Trophoblast cell (in vitro differentiated cells and primary cell): ENCODE data around the gene OR2T2. TPM values are rescaled to one million over a fixed set of nuclear protein-coding genes. Genes with fewer than 3 reads are reported as not detected.
"Not testable (repeated sequence)": the region's sequence is repeated elsewhere in the genome, so short reads cannot be mapped to it uniquely, and the experiment has no call there.

ENCODE experiments used
- DNase-seq, 2 donors: peaks; one replicate each; pipeline ENCODE4 v3.0.0-alpha.2; 2016
- H2AFZ ChIP-seq: 2 replicates; pipeline ENCODE4 v1.6.1; 2013; ENCODE audit warnings: low read length, moderate library complexity, mild to moderate bottlenecking; ENCODE audit not compliant: insufficient read depth, poor library complexity
- H2AK5ac ChIP-seq: 2 replicates; pipeline ENCODE4 v1.6.1; 2013; ENCODE audit warnings: mild to moderate bottlenecking, low read length
- H2BK120ac ChIP-seq: 2 replicates; pipeline ENCODE4 v1.6.1; 2013; ENCODE audit warnings: low read length, mild to moderate bottlenecking, moderate library complexity; ENCODE audit not compliant: insufficient read depth, poor library complexity
- H2BK12ac ChIP-seq: 2 replicates; pipeline ENCODE4 v1.6.1; 2013; ENCODE audit warnings: mild to moderate bottlenecking, low read length, moderate library complexity
- H2BK5ac ChIP-seq: 2 replicates; pipeline ENCODE4 v1.6.1; 2013; ENCODE audit warnings: low read length, low read depth, moderate library complexity, mild to moderate bottlenecking; ENCODE audit not compliant: poor library complexity
- H3K14ac ChIP-seq: 2 replicates; pipeline ENCODE4 v1.6.1; 2013; ENCODE audit warnings: mild to moderate bottlenecking, low read length
- H3K18ac ChIP-seq: 2 replicates; pipeline ENCODE4 v1.6.1; 2013; ENCODE audit warnings: mild to moderate bottlenecking, low read length
- H3K23ac ChIP-seq: 2 replicates; pipeline ENCODE4 v1.6.1; 2013; ENCODE audit warnings: low read length
- H3K27ac ChIP-seq: 2 replicates; pipeline ENCODE4 v1.5.1; 2013; ENCODE audit warnings: low read depth, mild to moderate bottlenecking, inconsistent platforms, low read length, moderate library complexity
- H3K27me3 ChIP-seq: 2 replicates; pipeline ENCODE4 v1.6.1; 2013; ENCODE audit warnings: inconsistent platforms, mild to moderate bottlenecking, low read length, moderate library complexity; ENCODE audit not compliant: insufficient read depth
- H3K36me3 ChIP-seq, 2 experiments: 1 replicate in 1 of 2; 2 replicates in 1 of 2; pipeline ENCODE4 v1.6.1; 2013; ENCODE audit warnings: low read length in 2 of 2, mild to moderate bottlenecking in 2 of 2, moderate library complexity in 1 of 2; ENCODE audit not compliant: insufficient read depth in 2 of 2, control insufficient read depth in 1 of 2
- H3K4ac ChIP-seq: 2 replicates; pipeline ENCODE4 v1.6.1; 2013; ENCODE audit warnings: low read depth, mild to moderate bottlenecking, low read length, moderate library complexity
- H3K4me1 ChIP-seq, 2 experiments: 1 replicate in 1 of 2; 2 replicates in 1 of 2; pipeline ENCODE4 v1.6.1; 2013; ENCODE audit warnings: low read length in 2 of 2, mild to moderate bottlenecking in 2 of 2, moderate library complexity in 1 of 2; ENCODE audit not compliant: insufficient read depth in 2 of 2, control insufficient read depth in 1 of 2
- H3K4me2 ChIP-seq: 2 replicates; pipeline ENCODE4 v1.6.1; 2013; ENCODE audit warnings: inconsistent platforms, mild to moderate bottlenecking, low read length, moderate library complexity
- H3K4me3 ChIP-seq: 2 replicates; pipeline ENCODE4 v1.5.1; 2013; ENCODE audit warnings: mild to moderate bottlenecking, low read depth, low read length, inconsistent platforms
- H3K79me1 ChIP-seq: one replicate; pipeline ENCODE4 v1.6.1; 2013; ENCODE audit warnings: low read length
- H3K79me2 ChIP-seq: 2 replicates; pipeline ENCODE4 v1.6.1; 2013; ENCODE audit warnings: low read length, mild to moderate bottlenecking; ENCODE audit not compliant: control insufficient read depth, insufficient read depth, poor library complexity
- H3K9ac ChIP-seq: 2 replicates; pipeline ENCODE4 v1.6.1; 2013; ENCODE audit warnings: mild to moderate bottlenecking, low read length
- H3K9me3 ChIP-seq: 2 replicates; pipeline ENCODE4 v1.6.1; 2013; ENCODE audit warnings: low read depth, mild to moderate bottlenecking, control low read depth, inconsistent platforms, low read length; ENCODE audit not compliant: insufficient read depth
- H4K12ac ChIP-seq: 2 replicates; pipeline ENCODE4 v1.6.1; 2013; ENCODE audit warnings: low read depth, mild to moderate bottlenecking, low read length, moderate library complexity
- H4K8ac ChIP-seq: 2 replicates; pipeline ENCODE4 v1.6.1; 2013; ENCODE audit warnings: low read depth, mild to moderate bottlenecking, low read length, moderate library complexity
- H4K91ac ChIP-seq: one replicate; pipeline ENCODE4 v1.6.1; 2013; ENCODE audit warnings: low read depth, mild to moderate bottlenecking, low read length, moderate library complexity
- WGBS: extraction: QIAGEN DNeasy Blood & Tissue Kit; methylation state at CpG from one replicate; pipeline ENCODE4 v1.1.7; 2013; ENCODE audit warnings: missing lambda C conversion rate; ENCODE audit not compliant: insufficient read length, insufficient coverage; ENCODE audit errors: extremely low coverage; 5-methylcytosine and 5-hydroxymethylcytosine counted together
- polyA plus RNA-seq: library from polyadenylated mRNA; stranded (reverse); fragments of 200-250 nt; gene quantifications from 2 replicates; pipeline ENCODE4 v1.2.3, GENCODE V29; 2013

The OR2T2 gene, protein sequence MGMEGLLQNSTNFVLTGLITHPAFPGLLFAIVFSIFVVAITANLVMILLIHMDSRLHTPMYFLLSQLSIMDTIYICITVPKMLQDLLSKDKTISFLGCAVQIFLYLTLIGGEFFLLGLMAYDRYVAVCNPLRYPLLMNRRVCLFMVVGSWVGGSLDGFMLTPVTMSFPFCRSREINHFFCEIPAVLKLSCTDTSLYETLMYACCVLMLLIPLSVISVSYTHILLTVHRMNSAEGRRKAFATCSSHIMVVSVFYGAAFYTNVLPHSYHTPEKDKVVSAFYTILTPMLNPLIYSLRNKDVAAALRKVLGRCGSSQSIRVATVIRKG
- not detected in 2 replicates for polyA plus RNA-seq

- not testable (repeated sequence) for H3K4me2 ChIP-seq, H2BK120ac ChIP-seq, H2AFZ ChIP-seq, H2BK5ac ChIP-seq, H3K4ac ChIP-seq, H3K27me3 ChIP-seq, H3K18ac ChIP-seq, H4K8ac ChIP-seq, H3K9me3 ChIP-seq, H3K4me1 ChIP-seq, H4K91ac ChIP-seq, DNase-seq, H2BK12ac ChIP-seq, H3K27ac ChIP-seq, H3K23ac ChIP-seq, H3K9ac ChIP-seq, H3K14ac ChIP-seq, H3K4me3 ChIP-seq, H2AK5ac ChIP-seq, H3K36me3 ChIP-seq, H4K12ac ChIP-seq, H3K79me2 ChIP-seq, H3K79me1 ChIP-seq
- no CpG with 5 or more reads among the region's 2 CpGs for WGBS
Observed at GRCh38 chr1:248445399-248445798, at the start of gene OR2T2. TSS of gene OR2T2 (plus strand) at chr1:248445637. CDS start at chr1:248452798, 7,161 bp downstream.

DNA sequence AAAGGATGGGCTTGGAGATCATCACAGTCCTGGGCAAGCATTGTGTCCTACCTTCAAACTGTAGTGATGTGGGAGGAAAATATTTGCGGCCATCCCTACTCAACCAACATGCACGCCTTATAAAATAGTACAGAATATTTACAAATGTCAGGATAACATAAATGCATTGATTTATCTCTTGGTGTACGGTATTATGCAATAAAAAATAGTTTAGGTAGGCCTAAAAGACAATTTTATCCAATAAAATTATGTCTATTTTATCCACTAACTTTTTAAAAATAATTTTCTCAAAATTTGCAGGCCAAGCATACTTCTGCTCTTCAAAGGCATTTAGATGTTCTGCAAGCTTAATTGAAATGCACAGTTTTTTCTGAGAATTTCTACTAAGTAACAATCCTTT is 42.7 kb upstream of the OR2T2 start, which contains the start of gene OR2T1:
TSS of gene OR2T1 (plus strand) at position 301 of the 400 bp plus-strand sequence. CDS start 3,100 bp downstream, outside the sequence.
- DNase-seq = no peak
- Histone ChIP-seq H3K9ac (no peak within 1 kb of the TSS), H3K36me3 (no peaks in the 10 kb centered on the region), H4K12ac (no peak within 1 kb of the TSS), H2AFZ (no peak within 1 kb of the TSS), H3K4me2 (no peak within 1 kb of the TSS), H3K14ac (no peak within 1 kb of the TSS), H3K27me3 (no peaks in the 10 kb centered on the region), H3K18ac (no peak within 1 kb of the TSS), H3K27ac (no peak within 1 kb of the TSS), H4K91ac (no peak within 1 kb of the TSS), H3K79me1 (no peaks in the 10 kb centered on the region), H3K79me2 (no peaks in the 10 kb centered on the region), H3K4me1 (no peaks in the 10 kb centered on the region), H2BK120ac (no peak within 1 kb of the TSS), H2AK5ac (no peak within 1 kb of the TSS), H2BK12ac (no peak within 1 kb of the TSS), H2BK5ac (no peak within 1 kb of the TSS), H4K8ac (no peak within 1 kb of the TSS), H3K4ac (no peak within 1 kb of the TSS), H3K4me3 (no peak within 1 kb of the TSS), H3K23ac (no peak within 1 kb of the TSS), H3K9me3 (peaks cover 16% of the 10 kb centered on the region)
- no CpG with 5 or more reads among the region's 3 CpGs for WGBS

- Histone ChIP-seq H3K36me3 (no peaks in the 10 kb centered on the region), H3K14ac (no peak overlapping the region), H3K79me1 (no peaks in the 10 kb centered on the region), H4K8ac (no peak overlapping the region), H3K79me2 (no peaks in the 10 kb centered on the region), H2BK120ac (no peak overlapping the region), H4K91ac (no peak overlapping the region), H3K9ac (no peak overlapping the region), H2AK5ac (no peak overlapping the region), H2AFZ (no peak overlapping the region), H4K12ac (no peak overlapping the region), H3K18ac (no peak overlapping the region), H3K4ac (no peak overlapping the region), H3K23ac (no peak overlapping the region), H3K4me2 (no peak overlapping the region), H3K4me1 (no peaks in the 10 kb centered on the region), H2BK5ac (no peak overlapping the region), H3K9me3 (peaks cover 14% of the 10 kb centered on the region), H3K27ac (no peak overlapping the region), H2BK12ac (no peak overlapping the region), H3K27me3 (no peaks in the 10 kb centered on the region), H3K4me3 (no peak overlapping the region)
- no CpG with 5 or more reads among the region's 6 CpGs for WGBS
- DNase-seq = peak in 1 of 2 donors; percentile 6
Observed at GRCh38 chr1:248404024-248404423, 41.4 kb upstream of the OR2T2 start.

DNA sequence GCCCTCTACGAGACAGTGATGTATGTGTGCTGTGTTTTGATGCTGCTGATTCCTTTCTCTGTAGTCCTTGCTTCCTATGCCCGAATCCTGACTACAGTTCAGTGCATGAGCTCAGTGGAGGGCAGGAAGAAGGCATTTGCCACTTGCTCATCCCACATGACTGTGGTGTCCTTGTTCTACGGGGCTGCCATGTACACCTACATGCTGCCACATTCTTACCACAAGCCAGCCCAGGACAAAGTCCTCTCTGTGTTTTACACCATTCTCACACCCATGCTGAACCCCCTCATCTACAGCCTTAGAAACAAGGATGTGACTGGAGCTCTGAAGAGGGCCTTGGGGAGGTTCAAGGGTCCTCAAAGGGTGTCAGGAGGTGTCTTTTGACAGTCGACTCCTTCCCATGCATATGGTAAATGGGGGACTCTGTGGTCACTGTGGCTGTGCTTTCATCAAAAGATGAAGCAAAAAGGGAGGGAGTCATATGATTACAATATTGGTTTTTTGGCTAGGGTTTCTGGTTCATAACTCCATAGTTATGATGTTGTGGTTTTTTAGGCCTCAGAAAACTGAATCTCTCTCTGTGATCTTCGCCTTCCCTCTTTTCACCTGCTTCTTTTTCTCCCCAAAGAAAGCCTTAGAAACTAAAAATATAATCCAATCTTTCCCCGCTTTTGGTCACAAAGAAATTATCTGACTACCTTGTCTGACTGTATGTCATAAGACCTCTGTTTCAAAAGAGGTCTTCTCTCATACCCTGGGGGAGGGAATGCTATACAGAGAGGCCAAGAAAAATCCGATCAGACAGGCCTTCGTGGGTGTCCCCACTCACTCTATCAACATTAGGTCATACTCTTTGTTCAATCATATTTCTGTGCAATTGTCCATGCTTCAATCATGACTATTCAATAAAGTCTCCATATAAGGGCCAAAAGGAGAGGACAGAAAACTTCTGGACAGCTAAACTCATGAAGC is 38.4 kb upstream of the OR2T2 start:
- Histone ChIP-seq H3K27me3 (no peaks in the 10 kb centered on the region), H3K9me3 (peaks cover 19% of the 10 kb centered on the region), H3K36me3 (no peaks in the 10 kb centered on the region), H3K79me1 (no peaks in the 10 kb centered on the region), H2BK5ac (no peak overlapping the region), H4K12ac (no peak overlapping the region), H3K4me3 (no peak overlapping the region), H3K23ac (no peak overlapping the region), H2BK120ac (no peak overlapping the region), H3K79me2 (no peaks in the 10 kb centered on the region), H4K8ac (no peak overlapping the region), H2AFZ (no peak overlapping the region), H4K91ac (no peak overlapping the region), H2BK12ac (no peak overlapping the region), H2AK5ac (no peak overlapping the region), H3K9ac (no peak overlapping the region), H3K14ac (no peak overlapping the region), H3K4me2 (no peak overlapping the region), H3K4me1 (no peaks in the 10 kb centered on the region), H3K18ac (no peak overlapping the region), H3K4ac (no peak overlapping the region), H3K27ac (no peak overlapping the region)
- no CpG with 5 or more reads among the region's 8 CpGs for WGBS
- DNase-seq = no peak
